Activated CD8-positive, alpha-beta memory T cell treated with anti-CD3 and anti-CD28 coated beads, Interleukin-2, amount 50 U/mL, for 24 hours (primary cell): ENCODE results near the gene EIF2B1.

Experiments used
- DNase-seq: peaks from one replicate; pipeline ENCODE4 v3.0.0-alpha.2; 2020; ENCODE audit errors: extremely low read depth

The EIF2B1 gene

DNA sequence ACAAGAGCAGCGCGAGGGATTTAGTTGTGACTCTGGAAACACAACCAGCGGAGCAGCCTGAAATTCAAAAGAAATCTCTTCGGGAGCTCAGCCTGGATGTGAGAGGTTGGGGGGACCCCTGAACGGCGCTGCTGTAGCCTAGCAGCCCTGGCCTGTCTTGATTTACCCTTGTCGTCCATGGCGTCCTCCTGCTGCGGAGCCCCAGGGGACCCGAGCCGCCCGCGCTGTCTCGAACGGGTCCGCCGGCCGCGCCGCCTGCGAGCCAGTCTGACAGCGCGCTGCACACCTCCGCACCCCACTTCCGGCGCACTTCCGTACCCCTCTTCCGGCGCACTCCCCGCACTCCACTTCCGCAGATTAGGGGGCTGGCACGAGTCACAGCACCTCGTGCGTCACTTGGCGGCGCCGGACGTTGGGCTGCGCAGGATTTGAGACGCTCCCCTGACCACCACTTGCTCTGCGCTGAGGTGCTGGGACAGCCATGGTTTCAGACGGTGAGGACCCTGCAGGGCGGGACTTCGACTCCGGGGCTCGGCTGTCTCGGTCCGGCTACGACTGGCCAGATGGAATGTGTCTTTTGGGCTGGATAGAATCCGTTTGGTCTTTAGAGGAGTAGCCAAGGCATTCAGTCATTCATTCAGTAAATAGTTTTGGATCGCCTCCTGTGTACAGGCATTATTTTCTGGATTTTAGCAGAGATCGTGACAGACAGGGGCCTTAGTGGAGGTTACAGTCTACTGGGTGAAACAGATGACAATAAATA lies at the start of gene EIF2B1, which contains the start of gene GTF2H3:
Gene EIF2B1 (minus strand): TSS at position 308 of the 763 bp plus-strand sequence. CDS start 129 bp downstream, at position 179.
Gene GTF2H3 (plus strand): TSS at position 451 of the 763 bp plus-strand sequence. CDS start 31 bp downstream, at position 482.
- peak; percentile 94 for DNase-seq

DNA sequence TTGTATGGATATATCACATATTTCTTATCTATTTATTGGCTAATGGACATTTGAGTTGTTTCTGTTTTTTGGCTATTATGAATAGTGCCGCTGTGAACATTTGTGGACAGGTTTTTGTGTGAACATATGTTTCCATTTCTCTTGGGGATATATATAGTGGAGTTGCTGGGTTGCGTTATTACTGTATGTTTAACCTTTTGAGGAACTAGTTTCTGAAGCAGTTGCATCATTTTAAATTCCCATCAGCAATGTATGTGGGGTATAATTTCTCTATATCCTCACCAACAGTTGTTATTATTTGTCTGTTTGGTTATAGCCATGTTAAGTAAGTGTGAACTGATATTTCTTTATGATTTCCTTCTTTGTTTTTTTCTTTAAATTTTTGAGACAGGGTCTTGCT lies 48.1 kb upstream of the EIF2B1 start:
- DNase-seq = no peak

DNA sequence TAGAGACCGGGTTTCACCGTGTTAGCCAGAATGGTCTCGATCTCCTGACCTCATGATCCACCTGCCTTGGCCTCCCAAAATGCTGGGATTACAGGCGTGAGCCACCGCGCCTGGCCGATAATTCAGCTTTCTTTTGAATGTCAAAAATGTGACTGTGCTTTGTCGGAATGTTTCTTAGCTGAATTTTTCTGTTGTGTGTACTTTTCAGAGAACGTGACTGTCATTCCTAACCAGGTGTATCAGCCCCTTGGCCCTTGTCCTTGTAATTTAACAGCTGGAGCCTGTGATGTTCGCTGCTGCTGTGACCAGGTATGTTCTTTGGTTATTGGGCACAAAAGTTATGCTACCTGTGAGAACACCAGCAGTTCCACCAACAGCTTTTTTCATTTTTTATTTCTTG lies 45.5 kb upstream of the EIF2B1 start:
- no peak for DNase-seq

- no peak for DNase-seq
Observed at GRCh38 chr12:123676616-123677320, 43.3 kb upstream of the EIF2B1 start.

DNA sequence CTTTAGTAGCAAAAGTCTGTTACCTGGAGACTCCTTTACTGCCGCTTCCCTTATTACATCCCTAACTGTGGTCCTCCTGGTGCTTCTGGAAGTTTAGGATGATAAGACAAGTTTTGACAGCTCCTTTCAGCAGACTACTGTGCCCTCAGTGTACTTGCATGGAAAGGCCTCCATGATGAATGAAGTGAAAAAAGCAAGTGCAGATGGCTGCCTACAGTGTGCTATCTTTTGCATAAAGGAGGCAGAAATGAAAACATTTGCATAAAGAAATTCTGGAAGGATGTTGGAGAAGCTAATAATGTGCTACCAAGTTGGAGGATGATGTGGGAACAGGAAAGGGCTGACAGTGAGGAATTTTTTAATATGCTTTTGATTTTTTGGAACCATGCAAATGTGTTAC lies 42.0 kb upstream of the EIF2B1 start:
- no peak for DNase-seq

DNA sequence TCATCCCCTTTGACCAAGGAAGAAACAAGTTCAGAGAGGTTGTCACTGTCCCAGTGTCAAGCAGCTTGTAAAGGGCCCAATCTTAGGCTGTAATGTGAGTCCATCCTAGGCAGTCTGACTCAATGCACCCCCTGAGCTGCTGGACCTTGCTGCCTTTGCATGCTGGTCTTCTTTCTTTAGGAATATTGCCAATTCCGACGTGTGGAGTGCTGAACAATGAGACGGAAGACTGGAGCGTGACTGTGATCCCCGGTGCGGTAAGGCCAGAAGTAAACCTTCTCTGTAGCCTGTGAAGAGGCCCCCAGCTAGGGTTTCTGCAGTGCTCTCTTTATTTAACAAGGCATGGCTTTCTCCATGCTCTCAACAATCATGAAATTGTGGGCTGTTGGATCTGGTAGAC lies 38.4 kb upstream of the EIF2B1 start:
- DNase-seq = no peak

DNA sequence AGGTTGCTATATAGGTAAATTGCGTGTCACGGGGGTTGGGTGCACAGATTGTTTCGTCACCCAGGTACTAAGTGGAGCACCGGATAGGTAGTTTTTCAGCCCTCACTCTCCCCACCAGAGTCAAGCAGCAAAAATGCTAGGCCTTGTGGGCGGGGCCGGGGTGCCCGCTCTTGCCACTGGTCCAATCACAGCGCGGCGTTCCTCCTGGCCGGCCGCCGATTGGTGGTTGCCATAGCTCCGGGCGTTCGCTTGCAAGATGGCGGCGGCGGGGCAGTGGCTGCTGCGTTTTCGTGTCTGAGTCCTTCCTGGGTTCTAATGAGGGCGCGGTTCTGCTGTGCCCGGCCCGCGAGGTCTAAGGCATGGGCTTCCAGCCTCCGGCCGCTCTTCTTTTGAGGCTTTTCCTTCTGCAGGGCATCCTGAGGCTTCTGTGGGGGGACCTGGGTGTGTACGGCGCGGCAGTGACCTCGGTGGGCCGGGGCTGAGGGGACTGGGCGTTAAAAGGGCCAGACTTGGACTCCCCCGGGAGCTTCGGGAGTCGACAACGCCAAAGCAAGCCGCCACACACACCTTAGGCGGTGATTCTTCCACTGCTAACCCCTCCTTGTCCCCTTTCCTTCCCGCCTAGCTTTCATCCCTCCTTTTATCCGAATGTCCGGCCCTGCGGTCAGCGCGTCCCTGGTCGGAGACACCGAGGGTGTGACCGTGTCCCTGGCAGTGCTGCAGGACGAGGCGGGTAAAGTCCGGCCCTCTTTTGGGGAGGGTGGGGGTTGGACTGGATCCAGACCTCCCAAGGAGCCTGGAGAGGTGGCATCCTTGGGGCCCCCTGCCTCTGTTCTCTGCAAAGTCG lies 37.6 kb upstream of the EIF2B1 start, which contains the start of gene TCTN2:
Gene TCTN2 (plus strand): TSS at position 232 of the 847 bp plus-strand sequence. CDS start 128 bp downstream, at position 360.
- peak; percentile 83 for DNase-seq

DNA sequence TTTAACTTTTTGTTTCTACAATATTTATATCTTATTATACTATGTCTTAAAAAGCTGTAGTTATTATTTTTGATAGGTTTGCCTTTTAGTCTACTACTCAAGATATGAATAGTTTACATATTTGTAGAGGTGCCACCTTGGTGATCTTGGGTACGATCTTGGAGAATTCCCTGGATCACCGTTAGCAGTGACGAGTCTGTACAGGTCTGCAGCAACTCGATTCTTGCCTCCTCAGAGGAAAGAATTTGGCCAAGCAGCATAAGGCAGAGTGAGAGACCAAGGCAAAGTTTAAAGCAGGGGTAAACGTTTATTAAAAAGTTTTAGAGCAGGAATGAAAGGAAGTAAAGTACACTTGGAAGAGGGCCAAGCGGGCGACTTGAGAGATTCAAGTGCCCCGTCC lies 34.3 kb upstream of the EIF2B1 start:
- DNase-seq = no peak

GRCh38 chr12:123659996-123660727 lies 26.7 kb upstream of the EIF2B1 start:
- DNase-seq = no peak

DNA sequence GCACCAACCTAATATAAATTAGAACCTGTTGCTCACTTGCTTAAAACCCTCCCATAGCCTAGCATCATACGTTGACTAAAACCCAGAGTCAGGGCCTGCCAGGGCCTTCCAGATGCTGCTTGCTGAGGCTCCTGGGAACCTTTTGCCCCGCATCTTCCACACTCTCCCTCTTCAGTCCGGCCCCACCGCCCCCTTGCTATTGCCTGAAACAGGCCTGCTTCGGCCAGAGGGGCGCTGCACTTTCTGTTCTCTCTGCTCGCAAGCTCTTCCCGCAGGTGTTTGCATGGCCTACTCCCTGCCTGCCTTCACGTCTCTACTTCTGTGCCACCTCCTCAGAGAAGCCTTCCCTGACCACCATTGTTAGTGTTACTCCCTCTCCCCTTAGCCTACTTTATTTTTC lies 23.7 kb upstream of the EIF2B1 start:
- no peak for DNase-seq

GRCh38 chr12:123656392-123656791 lies 22.9 kb upstream of the EIF2B1 start:
- DNase-seq = no peak

DNA sequence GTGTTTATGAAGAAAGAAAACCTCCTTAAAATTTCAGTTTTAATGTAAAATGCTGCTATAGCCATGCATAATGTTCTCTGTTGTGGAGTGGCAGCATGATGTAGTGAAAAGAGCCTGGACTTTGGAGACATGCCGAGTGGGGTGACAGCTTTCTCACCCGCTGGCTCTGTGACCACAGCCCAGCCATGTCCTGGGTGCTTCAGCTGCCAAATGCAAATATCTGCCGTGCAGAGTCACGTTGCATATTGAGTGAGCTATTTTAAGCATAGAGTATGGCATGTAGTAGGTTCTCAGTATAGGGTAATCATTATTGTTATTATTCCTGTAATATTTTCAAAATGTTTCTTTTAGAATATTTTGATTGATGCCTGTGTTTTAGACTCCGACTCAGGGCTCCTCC lies 21.9 kb upstream of the EIF2B1 start:
- DNase-seq = no peak

- no peak for DNase-seq
Observed at GRCh38 chr12:123654129-123654701, 20.7 kb upstream of the EIF2B1 start.

GRCh38 chr12:123648401-123648800 lies 14.9 kb upstream of the EIF2B1 start:
- no peak for DNase-seq

- DNase-seq = no peak
Observed at GRCh38 chr12:123645878-123646277, 12.4 kb upstream of the EIF2B1 start.

DNA sequence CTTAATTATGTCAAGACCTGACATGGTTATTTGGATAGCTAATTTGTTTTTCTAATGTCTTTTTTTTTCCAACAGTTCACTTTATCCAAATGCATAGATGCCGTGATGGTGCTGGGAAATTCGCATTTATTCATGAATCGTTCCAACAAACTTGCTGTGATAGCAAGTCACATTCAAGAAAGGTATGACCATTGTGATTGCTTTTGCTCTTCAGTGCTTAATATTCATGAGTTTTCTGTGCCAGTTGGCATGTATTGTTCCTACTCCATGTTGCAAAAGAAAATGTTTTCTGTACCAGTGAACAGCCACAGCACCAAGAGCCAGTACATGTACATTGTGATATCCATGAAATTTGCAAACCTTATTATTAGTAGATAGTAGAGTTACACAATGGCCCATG lies 11.9 kb upstream of the EIF2B1 start:
- DNase-seq = no peak

- DNase-seq = no peak
Observed at GRCh38 chr12:123643911-123644310, 10.4 kb upstream of the EIF2B1 start.

DNA sequence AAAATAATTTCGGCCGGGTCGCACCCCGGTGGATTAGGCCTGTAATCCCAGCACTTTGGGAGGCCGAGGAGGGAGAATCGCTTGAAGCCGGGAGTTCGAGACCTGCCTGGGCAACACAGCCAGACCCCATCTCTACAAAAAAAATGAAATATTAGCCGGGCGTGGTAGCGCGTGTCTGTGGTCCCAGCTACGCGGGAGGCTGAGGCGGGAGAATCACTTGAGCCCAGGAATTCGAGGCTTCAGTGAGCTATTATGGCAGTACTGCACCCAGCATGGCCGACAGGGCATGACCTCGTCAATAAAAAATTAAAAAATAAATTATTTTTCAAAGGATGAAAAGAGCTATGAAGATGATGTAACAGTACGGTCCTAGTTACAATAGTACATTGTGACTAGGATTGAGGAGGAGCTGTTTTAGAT lies 666 bp upstream of the EIF2B1 start:
- no peak for DNase-seq

GRCh38 chr12:123621619-123622530 lies 11.6 kb downstream of the EIF2B1 start:
- no peak for DNase-seq

GRCh38 chr12:123621101-123621500 lies 12.4 kb downstream of the EIF2B1 start:
- no peak for DNase-seq
